Calu3 (cell line): ENCODE data around the gene HIVEP3. TPM values are rescaled to one million over a fixed set of nuclear protein-coding genes. Genes with fewer than 3 reads are reported as not detected.
A peak's percentile ranks its signal among the peaks of the same experiment; 100 is the strongest.

Source experiments
- BruUV-seq: library from RNA; stranded (reverse); fragments of 400-500 nt; replicated peaks from 2 replicates; lab custom pipeline; 2021; lab: Mats Ljungman, UMichigan
- CTCF ChIA-PET: fragments of 300-600 bp; sonication (Branson Sonifier 250); formaldehyde crosslinking; loops from one replicate; lab custom pipeline; 2022; ENCODE audit warnings: antibody characterized with exemption; lab: Charles Lee
- DNase-seq: peaks from one replicate; pipeline ENCODE4 v3.0.0; 2022
- H3K27ac Mint-ChIP-seq: one replicate; pipeline ENCODE4 v1.8.0; 2022; ENCODE audit warnings: mixed read lengths; ENCODE audit not compliant: unreplicated experiment
- H3K27me3 Mint-ChIP-seq: one replicate; pipeline ENCODE4 v1.8.0; 2022; ENCODE audit warnings: mixed read lengths; ENCODE audit not compliant: unreplicated experiment
- H3K36me3 Mint-ChIP-seq: one replicate; pipeline ENCODE4 v1.8.0; 2022; ENCODE audit warnings: mild to moderate bottlenecking, moderate library complexity, mixed read lengths; ENCODE audit not compliant: insufficient read depth, unreplicated experiment
- H3K4me1 Mint-ChIP-seq: one replicate; pipeline ENCODE4 v1.8.0; 2022; ENCODE audit warnings: mild to moderate bottlenecking, low read depth, mixed read lengths; ENCODE audit not compliant: unreplicated experiment
- H3K4me3 Mint-ChIP-seq: one replicate; pipeline ENCODE4 v1.8.0; 2022; ENCODE audit warnings: mild to moderate bottlenecking, low read depth, moderate library complexity, mixed read lengths; ENCODE audit not compliant: unreplicated experiment
- H3K9me3 Mint-ChIP-seq: one replicate; pipeline ENCODE4 v1.8.0; 2022; ENCODE audit warnings: low read depth, mixed read lengths; ENCODE audit not compliant: unreplicated experiment
- CTCF ChIP-seq: fragments of 200-600 bp; IDR thresholded peaks from one replicate; pipeline ENCODE4 v1.8.0; 2022; ENCODE audit warnings: antibody characterized with exemption; ENCODE audit not compliant: unreplicated experiment
- intact Hi-C: fragments of 100-400 bp; cut with micrococcal nuclease; formaldehyde crosslinking; loops from one replicate; pipeline ENCODE4 v1.10.0; 2022; ENCODE audit not compliant: unreplicated experiment
- total RNA-seq: library from RNA; stranded (reverse); gene quantifications from 2 replicates; pipeline ENCODE4 v1.2.3, GENCODE V29; 2022

Gene HIVEP3
- total RNA-seq, 1 experiment from 2014 or later, result 9.0 TPM

GRCh38 chr1:41515131-41515678, 403.5 kb downstream of the HIVEP3 start:
- DNase-seq, result peak; percentile 89
- Mint-ChIP-seq H3K36me3 (peaks cover 23% of the 10 kb centered on the region), H3K27ac (peak overlapping the region; percentile 79), H3K27me3 (peaks cover 13% of the 10 kb centered on the region), H3K4me3 (peak overlapping the region; percentile 69), H3K9me3 (peaks cover 4% of the 10 kb centered on the region), H3K4me1 (peaks cover 35% of the 10 kb centered on the region)
- BruUV-seq, result no TSS peak
- no peak for TF ChIP-seq CTCF
- intact Hi-C loops, result no loop called here
- CTCF ChIA-PET, result interaction anchor here (0.6 to 3.3 kb wide), 11 partner anchors 7 to 658 kb away, joined by 3 to 30 read pairs (median 9); partner anchors contain the start of gene EDN2

GRCh38 chr1:41514381-41514780, 404.3 kb downstream of the HIVEP3 start:
- Mint-ChIP-seq H3K36me3 (peaks cover 26% of the 10 kb centered on the region), H3K4me1 (peaks cover 35% of the 10 kb centered on the region), H3K4me3 (peak overlapping the region; percentile 69), H3K27me3 (peaks cover 5% of the 10 kb centered on the region), H3K9me3 (peaks cover under 1% of the 10 kb centered on the region), H3K27ac (peak overlapping the region; percentile 79)
- BruUV-seq, result no TSS peak
- CTCF ChIA-PET, result interaction anchor here (0.9 to 3.3 kb wide), 6 partner anchors 13 to 96 kb away, joined by 3 to 30 read pairs (median 20); partner anchors contain the start of gene EDN2
- TF ChIP-seq CTCF, result no peak
- peak; percentile 80 for DNase-seq
- intact Hi-C loops, result no loop called here

GRCh38 chr1:41513383-41513735, 405.4 kb downstream of the HIVEP3 start:
- H3K4me3 Mint-ChIP-seq, result no peak overlapping the region
- no peak overlapping the region for H3K27ac Mint-ChIP-seq
- CTCF ChIA-PET, result interaction anchor here (1.3 kb wide), 1 partner anchor 29 kb away, joined by 3 read pairs; the partner anchor contains the start of gene EDN2
- intact Hi-C loops, result no loop called here
- H3K9me3 Mint-ChIP-seq, result no peaks in the 10 kb centered on the region
- no TSS peak for BruUV-seq
- H3K36me3 Mint-ChIP-seq, result peaks cover 26% of the 10 kb centered on the region
- H3K4me1 Mint-ChIP-seq, result peaks cover 35% of the 10 kb centered on the region
- TF ChIP-seq CTCF, result peak; percentile 63
- no peak for DNase-seq
- no peaks in the 10 kb centered on the region for H3K27me3 Mint-ChIP-seq

- Mint-ChIP-seq H3K4me3 (no peak overlapping the region), H3K9me3 (no peaks in the 10 kb centered on the region), H3K36me3 (peaks cover 26% of the 10 kb centered on the region), H3K27ac (no peak overlapping the region), H3K4me1 (peaks cover 35% of the 10 kb centered on the region), H3K27me3 (no peaks in the 10 kb centered on the region)
- CTCF ChIA-PET, result interaction anchor here (1.3 kb wide), 1 partner anchor 29 kb away, joined by 3 read pairs; the partner anchor contains the start of gene EDN2
- DNase-seq, result no peak
- intact Hi-C loops, result no loop called here
- no peak for TF ChIP-seq CTCF
- no TSS peak for BruUV-seq
Observed at GRCh38 chr1:41512701-41513382, 405.9 kb downstream of the HIVEP3 start.
